ENCODE measurements around the gene LAMA5.

The LAMA5 gene

DNA sequence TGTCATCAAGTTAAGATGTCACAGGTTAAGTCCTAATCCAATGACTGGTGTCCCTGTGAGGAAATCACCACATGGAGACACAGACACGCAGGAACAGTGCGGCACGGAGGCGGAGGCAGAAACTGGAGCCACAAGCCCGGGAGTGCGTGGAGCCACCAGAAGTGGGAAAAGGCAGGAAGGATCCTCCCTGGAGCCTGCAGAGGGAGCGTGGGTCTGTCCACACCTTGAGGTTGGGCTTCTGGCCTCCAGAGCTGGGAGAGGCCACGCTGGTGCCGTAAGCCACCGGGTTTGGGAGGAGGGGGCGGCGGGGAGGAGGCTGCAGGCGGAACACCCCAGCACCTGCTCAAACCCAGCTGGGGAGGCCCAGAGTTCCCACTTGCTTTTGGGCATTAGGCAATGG lies 36.2 kb upstream of the LAMA5 start:
- DNase-seq: no peak

GRCh38 chr20:62402456-62403150 lies 35.5 kb upstream of the LAMA5 start:
- no peak for DNase-seq

GRCh38 chr20:62401331-62401779 lies 34.2 kb upstream of the LAMA5 start:
- DNase-seq: no peak

GRCh38 chr20:62400541-62400940 lies 33.4 kb upstream of the LAMA5 start:
- DNase-seq: no peak

DNA sequence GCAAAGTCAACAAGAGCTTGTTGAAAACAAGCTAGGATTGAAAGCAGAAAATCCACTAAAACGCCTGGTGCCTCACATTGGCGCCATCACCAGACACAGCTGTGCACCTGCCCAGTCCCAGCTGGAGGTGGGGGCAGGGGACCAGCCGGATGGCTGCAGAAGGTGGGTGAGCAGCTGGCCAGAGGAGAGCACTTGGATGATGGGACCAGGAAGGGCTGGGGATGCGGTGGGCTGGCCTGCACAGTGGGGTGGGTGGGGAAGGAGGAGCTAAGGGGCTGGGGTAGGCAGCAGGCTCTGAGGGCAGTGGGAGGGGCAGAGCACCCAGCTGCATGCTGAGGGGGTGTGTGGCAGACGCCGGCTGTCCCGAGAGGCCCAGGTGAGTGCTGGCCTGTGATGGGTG lies 32.9 kb upstream of the LAMA5 start:
- DNase-seq: no peak

GRCh38 chr20:62398120-62398821 lies 31.2 kb upstream of the LAMA5 start:
- DNase-seq: no peak

GRCh38 chr20:62396367-62397239 lies 29.5 kb upstream of the LAMA5 start:
- no peak for DNase-seq

- no peak for DNase-seq
Observed at GRCh38 chr20:62395311-62396242, 28.5 kb upstream of the LAMA5 start.

GRCh38 chr20:62394248-62395245 lies 27.4 kb upstream of the LAMA5 start:
- no peak for DNase-seq

- DNase-seq: no peak
Observed at GRCh38 chr20:62393830-62394229, 26.7 kb upstream of the LAMA5 start.

- DNase-seq: no peak
Observed at GRCh38 chr20:62393335-62393665, 26.2 kb upstream of the LAMA5 start.

DNA sequence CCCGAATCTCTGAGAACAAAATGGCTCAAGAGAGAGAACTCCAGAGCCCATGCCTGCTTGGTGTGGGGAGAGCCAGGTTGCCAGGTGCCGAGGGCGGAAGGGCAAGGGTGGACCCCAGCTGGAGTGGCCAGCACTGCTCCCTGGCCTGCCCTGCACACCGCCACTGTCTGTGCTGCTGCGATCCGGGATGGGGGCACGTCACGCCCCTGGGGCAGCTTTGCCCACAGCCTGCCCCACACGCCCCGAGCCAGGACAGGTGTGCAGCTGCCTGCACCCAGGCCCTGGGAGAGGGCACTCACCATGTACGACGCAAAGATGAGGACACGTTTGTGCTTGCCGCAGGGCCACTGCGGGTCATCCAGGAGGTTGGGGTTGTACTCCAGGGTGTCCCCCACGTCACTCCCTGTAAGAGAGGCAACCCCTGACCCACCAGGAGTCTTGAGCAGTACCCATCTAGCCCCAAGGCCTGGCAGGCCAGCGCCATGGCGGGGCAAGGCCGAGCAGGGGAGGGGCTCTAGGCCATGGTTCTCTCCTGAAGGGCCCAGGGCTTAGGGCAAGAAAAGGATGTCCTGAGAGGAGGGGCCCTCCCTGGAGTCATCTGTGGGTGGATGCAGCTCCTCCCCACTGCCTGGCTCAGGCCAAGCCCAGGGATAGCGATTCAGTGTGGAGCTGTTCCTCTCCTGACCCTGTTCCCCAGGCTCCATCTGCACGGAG lies 25.7 kb upstream of the LAMA5 start:
- no peak for DNase-seq

DNA sequence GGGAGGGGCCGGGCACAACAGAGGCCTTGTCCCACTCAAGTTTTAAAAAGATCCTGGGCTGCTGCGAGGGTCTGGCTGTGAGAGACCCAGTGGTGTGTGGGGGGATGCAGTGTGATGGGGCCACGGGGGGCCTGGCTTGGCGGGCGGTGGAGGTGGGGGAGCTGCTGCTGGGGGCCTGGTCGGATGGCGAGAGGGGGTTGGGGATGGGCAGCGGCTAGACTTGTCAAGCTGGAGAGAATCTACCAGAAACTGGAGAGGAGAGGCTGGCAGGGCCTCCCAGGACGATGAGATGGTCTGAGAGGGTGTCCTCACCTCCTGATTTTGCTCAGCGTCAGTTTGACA lies 24.9 kb upstream of the LAMA5 start:
- no peak for DNase-seq

DNA sequence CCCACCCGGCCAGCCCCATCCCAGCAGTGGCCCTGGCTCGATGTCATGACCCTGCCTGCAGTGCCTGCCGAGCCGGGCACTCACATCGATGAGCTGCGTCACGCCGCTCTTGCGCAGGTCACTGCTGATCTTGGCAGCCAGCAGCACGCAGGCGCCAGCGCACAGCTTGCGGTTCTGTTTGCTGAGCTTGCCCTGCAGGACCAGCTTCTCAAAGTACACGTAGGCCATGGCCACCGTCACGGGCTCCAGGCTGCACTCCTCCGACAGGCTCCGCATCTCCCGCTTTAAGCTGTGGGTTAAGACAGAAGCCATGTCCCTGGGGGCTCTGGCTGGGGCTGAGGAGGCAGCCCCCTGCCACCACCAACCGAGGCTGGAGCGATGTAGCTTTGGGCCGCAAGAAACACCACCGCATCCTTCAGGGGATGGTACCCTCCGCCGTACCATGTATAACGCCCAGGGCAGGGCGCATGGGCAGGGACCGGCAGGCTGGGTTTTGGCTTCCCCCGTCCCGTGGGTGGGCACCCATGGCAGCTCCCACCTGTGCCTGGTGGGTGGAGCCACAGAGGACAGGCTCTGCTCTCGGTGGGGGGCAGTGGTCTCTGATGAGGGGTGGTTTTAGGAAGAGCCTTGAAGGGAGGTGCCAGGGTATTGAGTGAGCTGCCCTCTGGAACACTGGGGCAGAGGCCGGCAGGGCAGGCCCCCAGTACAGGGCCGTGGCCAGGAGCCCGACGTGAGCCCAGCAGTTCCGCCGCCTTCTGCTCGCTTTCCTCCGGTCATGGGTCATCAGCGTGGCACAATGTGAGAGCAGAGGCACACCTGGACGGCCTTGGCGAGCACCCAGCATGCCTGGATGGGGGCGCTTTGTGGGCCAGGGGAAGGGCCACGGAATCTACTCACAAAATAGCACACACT lies 24.3 kb upstream of the LAMA5 start:
- no peak for DNase-seq

DNA sequence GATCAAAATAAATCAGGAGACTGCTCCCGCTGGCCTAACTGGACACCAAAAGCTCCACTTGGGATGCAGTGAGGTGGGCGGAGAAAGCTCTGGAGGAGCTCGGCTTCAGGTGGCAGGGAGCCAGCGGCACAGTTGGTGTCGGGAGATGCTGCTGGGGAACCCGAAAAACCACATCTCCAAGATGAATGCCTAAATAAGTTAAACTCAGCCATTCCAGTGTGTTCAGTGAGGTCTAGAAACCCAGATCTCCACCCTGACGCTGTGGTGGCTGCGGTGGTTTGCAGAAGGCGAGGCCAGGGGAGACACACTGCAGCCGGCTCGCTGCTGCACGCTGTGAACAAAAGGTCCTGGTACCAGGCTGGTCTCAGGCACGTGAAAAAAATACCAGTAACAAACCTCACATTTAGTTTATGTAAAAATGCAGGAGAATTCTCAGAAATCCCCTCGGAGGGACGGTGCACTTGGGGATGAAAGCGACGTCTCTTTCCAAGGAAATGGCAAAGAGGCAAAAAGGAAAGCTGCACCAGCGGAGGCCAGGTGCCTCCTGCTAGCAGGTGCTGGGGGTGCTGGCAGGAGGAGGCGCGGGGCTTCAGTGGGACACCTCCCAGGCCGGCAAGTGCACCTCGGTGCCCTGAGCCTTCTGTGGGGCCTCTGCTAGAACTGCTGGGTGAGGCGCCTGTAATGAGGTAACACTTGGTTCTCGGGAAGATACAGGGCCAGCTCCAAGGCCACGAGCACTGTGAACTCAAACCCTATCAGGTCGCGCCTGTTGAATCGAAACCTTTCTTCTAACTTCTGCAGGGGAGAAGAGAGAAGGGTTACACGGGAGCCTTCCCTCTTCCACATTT lies 23.4 kb upstream of the LAMA5 start:
- no peak for DNase-seq

DNA sequence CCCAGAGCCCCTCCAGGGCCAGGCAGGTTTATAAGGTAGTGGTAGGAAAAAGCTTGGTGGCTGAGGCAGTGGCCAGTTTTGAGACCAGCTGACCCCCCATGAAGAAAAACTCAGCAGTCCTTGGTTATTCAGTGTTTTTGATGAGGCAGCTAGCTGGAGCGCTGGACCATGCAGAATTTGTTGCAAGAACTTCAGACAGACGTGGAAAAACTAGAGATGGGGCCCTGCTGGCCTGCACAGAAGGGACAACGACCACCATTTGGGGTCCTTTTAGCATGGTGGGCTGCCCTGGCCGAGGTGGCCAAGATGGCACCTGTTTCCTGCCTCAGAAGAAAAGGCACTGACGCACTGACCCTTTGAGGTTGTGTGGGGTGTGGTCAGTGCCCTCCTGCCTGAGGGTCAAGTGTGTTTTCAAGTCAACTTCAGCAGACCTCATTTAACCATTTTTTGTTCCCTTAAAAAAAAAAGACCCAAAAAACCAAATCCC lies 22.5 kb upstream of the LAMA5 start:
- no peak for DNase-seq

DNA sequence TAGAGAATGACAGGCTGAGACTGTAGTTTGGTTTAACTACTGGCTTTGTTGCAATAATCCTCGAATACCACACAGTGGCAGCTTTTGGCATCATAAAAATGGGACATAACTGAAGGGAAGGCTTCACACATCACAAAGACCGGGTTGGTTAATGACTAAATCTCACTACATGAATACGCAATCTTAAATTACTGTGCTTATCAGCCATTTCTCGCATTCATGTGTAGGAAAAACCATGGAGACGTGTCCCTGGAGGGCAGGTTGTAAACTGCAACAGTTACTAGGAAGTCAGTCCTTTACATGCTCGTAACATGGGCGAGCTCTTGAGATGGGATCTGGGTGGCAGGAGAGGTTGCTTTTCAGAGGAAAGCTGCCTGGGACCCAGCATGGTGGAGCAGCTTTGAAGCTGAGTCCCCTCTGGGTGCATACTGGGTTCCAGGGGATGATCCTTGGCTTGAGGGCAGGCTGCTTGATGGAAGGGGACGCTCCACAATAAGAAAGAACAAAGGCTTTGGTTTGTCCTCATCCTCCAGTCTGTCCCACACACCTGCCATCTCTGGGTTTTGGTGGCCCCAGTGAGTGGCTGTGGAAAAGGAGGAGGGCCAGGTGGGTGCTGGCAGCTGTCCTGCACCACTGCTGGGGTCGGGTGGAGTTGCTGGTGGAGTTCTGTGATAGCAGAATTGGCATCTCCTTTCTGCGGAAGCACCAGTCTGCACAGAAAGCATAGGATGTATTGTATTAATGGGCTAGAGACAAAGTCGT lies 21.9 kb upstream of the LAMA5 start:
- DNase-seq: no peak
